ENCODE data around the gene THAP2.

The THAP2 gene

GRCh38 chr12:71710276-71711125, 46.4 kb downstream of the THAP2 start:
- no peak for DNase-seq

GRCh38 chr12:71718611-71719010, 54.5 kb downstream of the THAP2 start:
- no peak for DNase-seq

DNA sequence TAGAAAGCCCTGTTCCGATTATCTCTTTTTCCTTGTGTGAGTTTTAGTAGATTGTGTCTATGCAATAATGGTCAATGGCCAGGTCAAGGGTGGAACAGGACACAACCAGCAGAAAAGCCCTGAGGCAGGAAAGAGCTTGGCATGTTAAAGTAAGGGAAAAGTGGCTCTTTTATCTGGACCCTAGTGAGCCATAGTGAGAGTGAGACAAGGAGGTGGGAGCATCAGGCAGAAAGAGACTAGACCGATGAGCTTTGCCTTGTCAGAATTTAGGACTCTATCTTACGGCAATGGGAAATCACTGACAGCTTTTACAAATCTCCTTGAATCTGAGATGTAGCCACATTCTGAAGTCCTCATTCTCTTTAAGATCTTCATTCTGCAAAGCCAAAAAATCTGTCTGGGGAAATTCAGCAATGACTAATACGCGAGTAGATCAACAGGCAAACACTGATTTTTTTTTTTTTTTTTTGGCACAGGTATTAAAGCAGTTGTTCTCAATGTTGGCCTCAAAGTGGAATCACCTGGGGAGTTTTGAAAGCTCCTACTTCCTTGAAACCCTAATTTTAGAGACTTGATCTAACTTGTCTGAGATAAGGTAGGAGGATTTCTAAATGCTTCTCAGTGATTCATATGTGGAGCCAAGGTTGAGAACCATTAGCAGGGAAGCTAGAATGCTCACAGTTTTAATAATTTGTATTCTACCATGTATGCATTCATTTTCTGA, 55.7 kb downstream of the THAP2 start:
- no peak for DNase-seq

DNA sequence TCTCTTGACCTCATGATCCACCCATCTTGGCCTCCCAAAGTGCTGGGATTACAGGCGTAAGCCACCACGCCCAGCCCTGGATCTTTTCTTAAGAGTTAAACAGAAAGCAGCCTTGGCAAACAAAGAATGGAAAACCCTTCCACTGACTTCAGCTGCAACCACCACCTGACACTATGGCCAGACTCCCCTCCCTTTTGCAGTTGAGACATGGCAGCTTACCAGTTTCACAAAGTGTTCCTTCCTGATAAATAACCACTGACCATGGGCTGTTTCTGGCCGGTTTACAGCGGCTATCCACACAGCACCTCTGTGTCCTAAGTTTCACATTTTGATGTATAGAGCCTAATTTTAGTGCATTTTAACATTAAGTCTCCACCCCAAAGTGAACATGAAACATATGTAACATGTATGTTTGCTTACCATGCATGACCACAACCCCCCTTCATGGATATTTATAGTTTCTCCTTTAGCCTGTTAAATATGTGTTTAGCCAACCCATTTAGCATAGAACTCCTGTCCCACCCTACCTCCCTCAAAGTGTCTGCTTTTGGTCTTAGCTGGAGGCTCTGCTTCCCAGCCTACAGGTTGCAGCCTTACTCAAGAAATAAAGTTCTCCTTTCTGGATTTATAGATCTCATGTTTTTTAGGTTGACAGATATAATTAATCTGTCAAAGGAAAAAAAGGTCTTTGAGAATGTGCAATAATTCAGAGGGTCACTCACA, 57.8 kb downstream of the THAP2 start:
- peak; percentile 5 for DNase-seq

- no peak for DNase-seq
Measured at GRCh38 chr12:71725011-71725410, 60.9 kb downstream of the THAP2 start.

- DNase-seq = no peak
Measured at GRCh38 chr12:71726548-71726947, 62.4 kb downstream of the THAP2 start.

DNA sequence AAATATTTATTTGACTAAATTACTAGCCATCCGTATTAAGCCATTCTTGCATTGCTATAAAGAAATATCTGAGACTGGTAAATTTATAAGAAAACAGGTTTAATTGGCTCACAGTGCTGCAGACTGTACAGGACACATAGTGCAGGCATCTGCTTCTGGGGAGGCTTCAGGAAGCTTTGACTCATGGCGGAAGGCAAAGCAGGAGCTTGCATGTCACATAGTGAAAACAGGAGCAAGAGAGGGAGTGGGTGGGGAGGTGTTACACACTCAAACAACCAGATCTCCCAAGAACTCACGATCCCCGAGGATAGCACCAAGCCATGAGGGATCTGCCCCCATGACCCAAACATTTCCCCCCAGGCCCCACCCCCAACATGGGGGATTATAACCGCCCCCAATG, 63.9 kb downstream of the THAP2 start:
- DNase-seq = no peak

All from RPMI8226 (cell line).